H1 (cell line): ENCODE results near the gene SS18L1. TPM values are rescaled to one million over a fixed set of nuclear protein-coding genes. Genes with fewer than 3 reads are reported as not detected.
A peak's percentile ranks its signal among the peaks of the same experiment; 100 is the strongest.

Experiments used
- CTCF ChIA-PET: fragments of 300-600 bp; sonication (Branson Sonifier 250); formaldehyde crosslinking; loops from one replicate; lab custom pipeline; 2021; ENCODE audit not compliant: partially characterized antibody; lab: Charles Lee
- POLR2A ChIA-PET: fragments of 300-600 bp; sonication (Branson Sonifier 250); formaldehyde crosslinking; loops from one replicate; lab custom pipeline; 2021; ENCODE audit warnings: inconsistent platforms; ENCODE audit not compliant: partially characterized antibody; lab: Charles Lee
- DNase-seq, 2 experiments: peaks; one replicate each; pipeline versions ENCODE4 v3.0.0 to v3.0.0-alpha.2; 2010 to 2022; ENCODE audit warnings: low spot score in 2 of 2, low read depth in 1 of 2, mixed read lengths in 1 of 2
- FAIRE-seq: peaks from 2 replicates; lab custom pipeline; 2011; peaks lifted over from hg19 to GRCh38; lab: Jason Lieb, UNC
- H2AFZ ChIP-seq: 2 replicates; pipeline ENCODE4 v1.8.1; 2012; ENCODE audit warnings: low read length, inconsistent platforms
- H2AK5ac ChIP-seq: 2 replicates; pipeline ENCODE4 v1.6.1; 2013; ENCODE audit warnings: low read depth, low read length
- H2BK120ac ChIP-seq: replicated peaks from 2 replicates; pipeline ENCODE3; 2013; ENCODE audit warnings: low read depth, low read length, inconsistent platforms
- H2BK12ac ChIP-seq: 2 replicates; pipeline ENCODE4 v1.6.1; 2013; ENCODE audit warnings: low read depth, low read length
- H2BK15ac ChIP-seq: 2 replicates; pipeline ENCODE4 v1.6.1; 2013; ENCODE audit warnings: low read length
- H2BK20ac ChIP-seq: 2 replicates; pipeline ENCODE4 v1.6.1; 2013; ENCODE audit warnings: low read length
- H2BK5ac ChIP-seq: 2 replicates; pipeline ENCODE4 v1.6.1; 2013; ENCODE audit warnings: low read depth, low read length
- H3K14ac ChIP-seq: 2 replicates; pipeline ENCODE4 v1.6.1; 2013; ENCODE audit warnings: inconsistent platforms; ENCODE audit not compliant: insufficient read length
- H3K18ac ChIP-seq: 2 replicates; pipeline ENCODE4 v1.6.1; 2013; ENCODE audit warnings: low read length; ENCODE audit errors: extremely low read depth
- H3K23ac ChIP-seq: 2 replicates; pipeline ENCODE4 v1.6.1; 2013; ENCODE audit warnings: inconsistent platforms; ENCODE audit not compliant: insufficient read length
- H3K23me2 ChIP-seq: 2 replicates; pipeline ENCODE4 v1.6.1; 2013; ENCODE audit warnings: low read depth, low read length
- H3K27ac ChIP-seq: 2 replicates; pipeline ENCODE4 v1.6.1; 2011; ENCODE audit warnings: low read depth, low read length, inconsistent platforms
- H3K27me3 ChIP-seq, 4 experiments: replicated peaks in 1 of 4; 1 replicate in 1 of 4; 2 replicates in 3 of 4; pipeline versions ENCODE4 v1.6.1 to v1.8.1; 2011 to 2013; ENCODE audit warnings: low read length in 3 of 4, mild to moderate bottlenecking in 3 of 4, inconsistent platforms in 2 of 4, mixed read lengths in 2 of 4, moderate library complexity in 1 of 4; ENCODE audit not compliant: control insufficient read depth in 3 of 4, insufficient read depth in 3 of 4; ENCODE audit errors: extremely low read depth in 1 of 4
- H3K36me3 ChIP-seq, 4 experiments: 2 replicates each; pipeline versions ENCODE4 v1.6.1 to v1.8.1; 2011 to 2013; ENCODE audit warnings: mild to moderate bottlenecking in 4 of 4, low read length in 3 of 4, moderate library complexity in 2 of 4, control low read depth in 1 of 4, inconsistent platforms in 1 of 4; ENCODE audit not compliant: insufficient read depth in 4 of 4, control insufficient read depth in 2 of 4
- H3K4ac ChIP-seq: replicated peaks from 2 replicates; pipeline ENCODE3; 2013; ENCODE audit warnings: low read length, low read depth, mixed read lengths, inconsistent platforms; ENCODE audit not compliant: insufficient read length
- H3K4me1 ChIP-seq, 4 experiments: replicated peaks in 1 of 4; 1 replicate in 1 of 4; 2 replicates in 3 of 4; pipeline versions ENCODE4 v1.6.1 to v1.8.1; 2011 to 2013; ENCODE audit warnings: low read length in 3 of 4, inconsistent platforms in 2 of 4, mixed read lengths in 1 of 4; ENCODE audit not compliant: insufficient read depth in 4 of 4, control insufficient read depth in 3 of 4
- H3K4me2 ChIP-seq, 2 experiments: 2 replicates each; pipeline versions ENCODE4 v1.6.1 to v1.8.1; 2011 to 2013; ENCODE audit warnings: low read depth in 2 of 2, low read length in 2 of 2, control low read depth in 1 of 2, inconsistent platforms in 1 of 2, mild to moderate bottlenecking in 1 of 2; ENCODE audit not compliant: insufficient read depth in 1 of 2
- H3K4me3 ChIP-seq, 4 experiments: fragments of 200-600, 300-600 bp in 1 of 4; sonication (generic), shearing (Covaris generic), sonication (Bioruptor Twin) in 1 of 4; 2 replicates each; pipeline versions ENCODE4 v1.5.1 to v1.8.1; 2011 to 2016; ENCODE audit warnings: low read length in 4 of 4, low read depth in 3 of 4, control low read depth in 2 of 4, inconsistent platforms in 2 of 4, mild to moderate bottlenecking in 2 of 4, mixed read lengths in 1 of 4, moderate library complexity in 1 of 4; ENCODE audit not compliant: insufficient read depth in 2 of 4; ENCODE audit errors: extremely low read depth in 1 of 4
- H3K56ac ChIP-seq: replicated peaks from 2 replicates; pipeline ENCODE3; 2013; ENCODE audit warnings: low read depth, mild to moderate bottlenecking, mixed read lengths, low read length, inconsistent platforms; ENCODE audit not compliant: insufficient read length
- H3K79me1 ChIP-seq: 2 replicates; pipeline ENCODE4 v1.6.1; 2013; ENCODE audit warnings: low read depth, low read length, control low read depth
- H3K79me2 ChIP-seq, 2 experiments: 2 replicates each; pipeline versions ENCODE4 v1.6.1 to v1.8.1; 2012 to 2013; ENCODE audit warnings: low read length in 2 of 2, mild to moderate bottlenecking in 2 of 2, inconsistent platforms in 1 of 2; ENCODE audit not compliant: insufficient read depth in 2 of 2, control insufficient read depth in 1 of 2
- H3K9ac ChIP-seq, 4 experiments: replicated peaks in 1 of 4; 1 replicate in 1 of 4; 2 replicates in 3 of 4; pipeline versions ENCODE4 v1.6.1 to v1.8.1; 2011 to 2013; ENCODE audit warnings: low read depth in 3 of 4, low read length in 3 of 4, control low read depth in 2 of 4, mild to moderate bottlenecking in 2 of 4, moderate library complexity in 2 of 4, inconsistent platforms in 1 of 4; ENCODE audit errors: extremely low read depth in 1 of 4
- H3K9me3 ChIP-seq, 2 experiments: 2 replicates each; pipeline versions ENCODE4 v1.6.1 to v1.8.1; 2012 to 2013; ENCODE audit warnings: mild to moderate bottlenecking in 2 of 2, moderate library complexity in 2 of 2, control low read depth in 1 of 2, inconsistent platforms in 1 of 2, low read depth in 1 of 2, low read length in 1 of 2, mixed read lengths in 1 of 2; ENCODE audit not compliant: insufficient read depth in 2 of 2
- H4K20me1 ChIP-seq, 2 experiments: replicated peaks in 1 of 2; 2 replicates each; pipeline versions ENCODE3 to v1.8.1; 2011 to 2013; ENCODE audit warnings: inconsistent platforms in 2 of 2, low read length in 2 of 2, mild to moderate bottlenecking in 1 of 2; ENCODE audit not compliant: insufficient read depth in 2 of 2, control insufficient read depth in 1 of 2
- H4K5ac ChIP-seq: 2 replicates; pipeline ENCODE4 v1.6.1; 2013; ENCODE audit warnings: low read length, low read depth, mixed read lengths, inconsistent platforms; ENCODE audit not compliant: insufficient read length
- H4K8ac ChIP-seq: 2 replicates; pipeline ENCODE4 v1.8.0; 2013; ENCODE audit warnings: mild to moderate bottlenecking, moderate library complexity, low read length, inconsistent platforms; ENCODE audit not compliant: insufficient read depth; ENCODE audit errors: extremely low read depth
- H4K91ac ChIP-seq: replicated peaks from 2 replicates; pipeline ENCODE3; 2013; ENCODE audit warnings: low read length, mixed read lengths, inconsistent platforms; ENCODE audit not compliant: insufficient read length
- ASH2L ChIP-seq: fragments of 200-600, 300-600 bp; sonication (generic); IDR thresholded peaks from one replicate; pipeline ENCODE4 v1.7.1; 2017; ENCODE audit warnings: low read length
- JUN ChIP-seq: IDR thresholded peaks from 2 replicates; pipeline ENCODE4 v1.6.1; 2011; ENCODE audit warnings: low read depth, mild to moderate bottlenecking, improper control_type of control experiment, low read length
- POLR2AphosphoS5 ChIP-seq: IDR thresholded peaks from 2 replicates; pipeline ENCODE4 v1.6.1; 2011; ENCODE audit warnings: low read depth, low read length
- TAF1 ChIP-seq: IDR thresholded peaks from 2 replicates; pipeline ENCODE4 v1.6.1; 2011; ENCODE audit warnings: mild to moderate bottlenecking, low read depth, low read length
- TBP ChIP-seq: IDR thresholded peaks from 2 replicates; pipeline ENCODE4 v1.6.1; 2011; ENCODE audit warnings: low read depth, low read length, improper control_type of control experiment
- WGBS, 2 experiments: shearing (Covaris generic) in 1 of 2; methylation state at CpG; one replicate each; pipeline versions ENCODE4 v1.1.6 to v1.1.7; 2013 to 2015; ENCODE audit warnings: low lambda C conversion rate in 2 of 2, mixed read lengths in 2 of 2, inconsistent platforms in 1 of 2, low coverage in 1 of 2, missing lambda C conversion rate in 1 of 2; ENCODE audit not compliant: insufficient replicate concordance in 2 of 2, insufficient coverage in 1 of 2, insufficient read length in 1 of 2; ENCODE audit errors: extremely low coverage in 1 of 2, missing lambda C conversion rate in 1 of 2; 5-methylcytosine and 5-hydroxymethylcytosine counted together
- polyA plus RNA-seq, 7 experiments: library from polyadenylated mRNA; depleted of rRNA in 3 of 7; stranded (reverse) in 5 of 7; unstranded in 2 of 7; fragments of >200 nt in 5 of 7; fragments of 200-250 nt in 2 of 7; gene quantifications; 1 replicate in 5 of 7; 2 replicates in 1 of 7; 4 replicates in 1 of 7; pipeline versions ENCODE4 v1.2.1 to v1.2.3, GENCODE V29; 2011 to 2013; ENCODE audit warnings: missing spikeins in 2 of 7, mixed read lengths in 2 of 7
- total RNA-seq: library from RNA; stranded (reverse); fragmentation: NEBNext Ultra II Directional; extraction: Animal tissue kit (Norgen Biotek cat#: 25700); gene quantifications from 2 replicates; pipeline ENCODE4 v1.2.1, GENCODE V29; 2021
- TF ChIP-seq, protein P1 (sequence below): IDR thresholded peaks from 2 replicates; pipeline ENCODE4 v1.6.1; 2012; ENCODE audit warnings: low read length, inconsistent platforms

Gene SS18L1
- total and polyA plus RNA-seq, 2 of the 8 experiments (the other 6 are each of a cell fraction or from before 2014, with no cell fraction given), result 28.4 to 29.7 TPM

DNA sequence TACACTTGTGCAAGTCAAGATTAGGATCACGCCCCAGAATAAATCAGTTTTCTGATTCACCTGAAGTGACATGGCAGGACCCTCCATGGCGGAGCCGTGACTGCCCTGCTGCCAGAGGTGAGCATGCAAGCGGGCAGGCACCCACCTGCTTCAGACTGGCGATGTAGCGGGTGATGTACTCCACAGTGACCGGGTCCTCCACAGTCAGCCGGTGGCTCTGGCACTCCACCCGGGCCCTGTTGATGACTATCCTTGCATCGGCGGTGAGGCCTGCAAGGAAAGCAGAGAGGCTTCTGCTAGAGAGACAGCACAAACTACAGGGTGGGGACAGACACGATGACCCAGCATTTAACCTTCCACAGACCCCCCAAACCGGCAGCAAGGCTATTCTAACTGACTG lies 3.9 kb upstream of the SS18L1 start:
- H3K23me2 ChIP-seq, result peaks cover 3% of the 10 kb centered on the region; the same call in 1 of the 2 replicates
- H4K91ac ChIP-seq, result no peak overlapping the region
- no peak for DNase-seq
- no peak overlapping the region for H2BK12ac ChIP-seq
- H2AK5ac ChIP-seq, result no peak overlapping the region
- H2BK15ac ChIP-seq, result no peak overlapping the region
- H4K8ac ChIP-seq, result 0 out of 2 replicates have a peak overlapping the region, but pooled peaks have one; percentile 5
- H3K18ac ChIP-seq, result no peak overlapping the region
- no peak overlapping the region for H3K9ac ChIP-seq
- peaks cover 21 to 47% of the 10 kb centered on the region in 2 experiments for H3K79me2 ChIP-seq
- no peaks in the 10 kb centered on the region for H3K27me3 ChIP-seq
- H3K14ac ChIP-seq, result no peak overlapping the region
- H2BK20ac ChIP-seq, result no peak overlapping the region
- H3K27ac ChIP-seq, result no peak overlapping the region
- H2BK5ac ChIP-seq, result no peak overlapping the region
- H2AFZ ChIP-seq, result no peak overlapping the region
- no peak overlapping the region for H3K4me2 ChIP-seq
- H4K20me1 ChIP-seq, result peaks cover 23 to 51% of the 10 kb centered on the region in 2 experiments
- peaks cover 0 to 8% (median 3%) of the 10 kb centered on the region in 4 experiments; a peak in 4 of 7 replicates for H3K4me1 ChIP-seq
- no peak overlapping the region for H4K5ac ChIP-seq
- H3K9me3 ChIP-seq, result no peaks in the 10 kb centered on the region
- H2BK120ac ChIP-seq, result no peak overlapping the region
- H3K56ac ChIP-seq, result no peak overlapping the region
- no peak overlapping the region for H3K4me3 ChIP-seq
- no peak overlapping the region for H3K23ac ChIP-seq
- H3K4ac ChIP-seq, result no peak overlapping the region
- peaks cover 4% of the 10 kb centered on the region for H3K79me1 ChIP-seq
- ChIA-PET POLR2A (interaction anchor here (0.8 to 5.6 kb wide), 3 partner anchors 10 to 122 kb away, joined by 3 to 62 read pairs (median 5); no protein-coding TSS in a partner anchor), CTCF (interaction anchor here (1.1 to 5.3 kb wide), 5 partner anchors 14 to 129 kb away, joined by 3 to 57 read pairs (median 4); no protein-coding TSS in a partner anchor)
- no peak for FAIRE-seq
- TF ChIP-seq TBP, result no peak
- TF ChIP-seq, protein P1, sequence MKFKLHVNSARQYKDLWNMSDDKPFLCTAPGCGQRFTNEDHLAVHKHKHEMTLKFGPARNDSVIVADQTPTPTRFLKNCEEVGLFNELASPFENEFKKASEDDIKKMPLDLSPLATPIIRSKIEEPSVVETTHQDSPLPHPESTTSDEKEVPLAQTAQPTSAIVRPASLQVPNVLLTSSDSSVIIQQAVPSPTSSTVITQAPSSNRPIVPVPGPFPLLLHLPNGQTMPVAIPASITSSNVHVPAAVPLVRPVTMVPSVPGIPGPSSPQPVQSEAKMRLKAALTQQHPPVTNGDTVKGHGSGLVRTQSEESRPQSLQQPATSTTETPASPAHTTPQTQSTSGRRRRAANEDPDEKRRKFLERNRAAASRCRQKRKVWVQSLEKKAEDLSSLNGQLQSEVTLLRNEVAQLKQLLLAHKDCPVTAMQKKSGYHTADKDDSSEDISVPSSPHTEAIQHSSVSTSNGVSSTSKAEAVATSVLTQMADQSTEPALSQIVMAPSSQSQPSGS, result no peak
- peak; percentile 57 for TF ChIP-seq POLR2AphosphoS5
- TF ChIP-seq TAF1, result no peak
- TF ChIP-seq ASH2L, result no peak
- TF ChIP-seq JUN, result no peak
- H3K36me3 ChIP-seq, result peaks cover 40 to 58% (median 52%) of the 10 kb centered on the region in 4 experiments
- 94% methylated on average over 13 of the region's 13 CpGs; no CpG with 5 or more reads in 1 of the 2 experiments for WGBS, 2 experiments
